Activated naive CD8-positive, alpha-beta T cell treated with anti-CD3 and anti-CD28 coated beads for 36 hours (primary cell): Measurements from ENCODE around the gene SGO2. TPM values are rescaled to one million over a fixed set of nuclear protein-coding genes. Genes with fewer than 3 reads are reported as not detected.
"Not testable (repeated sequence)": the region's sequence is repeated elsewhere in the genome, so short reads cannot be mapped to it uniquely, and the experiment has no call there.

ENCODE experiments used
- DNase-seq: peaks from one replicate; pipeline ENCODE4 v3.0.0; 2021
- H3K27ac Mint-ChIP-seq: one replicate; pipeline ENCODE4 v1.8.0; 2022; ENCODE audit warnings: mild to moderate bottlenecking, moderate library complexity, mixed read lengths
- H3K27me3 Mint-ChIP-seq: one replicate; pipeline ENCODE4 v1.8.0; 2022; ENCODE audit warnings: mild to moderate bottlenecking, mixed read lengths
- H3K36me3 Mint-ChIP-seq: one replicate; pipeline ENCODE4 v1.8.0; 2021; ENCODE audit warnings: mild to moderate bottlenecking, mixed read lengths
- H3K4me1 Mint-ChIP-seq: one replicate; pipeline ENCODE4 v1.8.0; 2021; ENCODE audit warnings: mixed read lengths
- H3K4me3 Mint-ChIP-seq: one replicate; pipeline ENCODE4 v1.8.0; 2022; ENCODE audit warnings: mild to moderate bottlenecking, moderate library complexity, mixed read lengths
- H3K9me3 Mint-ChIP-seq: one replicate; pipeline ENCODE4 v1.8.0; 2022; ENCODE audit warnings: mixed read lengths
- total RNA-seq, 2 experiments: library from RNA; stranded (reverse); gene quantifications; one replicate each; pipeline ENCODE4 v1.2.3, GENCODE V29; 2021

Gene SGO2
- total RNA-seq, 2 experiments from 2014 or later = 36.9 to 37.6 TPM

- no peak overlapping the region for H3K27ac Mint-ChIP-seq
- peaks cover 24% of the 10 kb centered on the region for H3K4me1 Mint-ChIP-seq
- peaks cover 18% of the 10 kb centered on the region for H3K36me3 Mint-ChIP-seq
- no peaks in the 10 kb centered on the region for H3K27me3 Mint-ChIP-seq
- DNase-seq = no peak
- H3K9me3 Mint-ChIP-seq = peaks cover 2% of the 10 kb centered on the region
- H3K4me3 Mint-ChIP-seq = no peak overlapping the region
These were observed 19.3 kb upstream of the SGO2 start for GRCh38 chr2:200506679-200507078.

- Mint-ChIP-seq H3K4me3 (no peak overlapping the region), H3K36me3 (peaks cover 15% of the 10 kb centered on the region), H3K4me1 (peaks cover 24% of the 10 kb centered on the region), H3K27ac (no peak overlapping the region), H3K27me3 (no peaks in the 10 kb centered on the region), H3K9me3 (peaks cover 2% of the 10 kb centered on the region)
- DNase-seq = no peak
These were observed 18.8 kb upstream of the SGO2 start for GRCh38 chr2:200507179-200507578.

- Mint-ChIP-seq H3K4me3 (peak overlapping the region; percentile 99), H3K9me3 (no peaks in the 10 kb centered on the region), H3K36me3 (peaks cover 7% of the 10 kb centered on the region), H3K4me1 (peaks cover 24% of the 10 kb centered on the region), H3K27ac (peak overlapping the region; percentile 90), H3K27me3 (no peaks in the 10 kb centered on the region)
- DNase-seq = peak; percentile 6
These were observed 16.8 kb upstream of the SGO2 start for GRCh38 chr2:200509235-200509611.

GRCh38 chr2:200509612-200510433, 16.2 kb upstream of the SGO2 start, which contains the start of gene KCTD18:
TSS of gene KCTD18 (minus strand) at chr2:200510068. CDS start at chr2:200507016, 3,052 bp downstream.
- Mint-ChIP-seq H3K27ac (peak within 1 kb of the TSS; percentile 90), H3K36me3 (peaks cover 7% of the 10 kb centered on the region), H3K4me3 (peak within 1 kb of the TSS; percentile 99), H3K4me1 (peaks cover 29% of the 10 kb centered on the region), H3K27me3 (no peaks in the 10 kb centered on the region), H3K9me3 (no peaks in the 10 kb centered on the region)
- DNase-seq = peak; percentile 92

- Mint-ChIP-seq H3K4me1 (peaks cover 14% of the 10 kb centered on the region), H3K27ac (no peak overlapping the region), H3K9me3 (peaks cover 6% of the 10 kb centered on the region), H3K27me3 (no peaks in the 10 kb centered on the region), H3K4me3 (no peak overlapping the region), H3K36me3 (peaks cover 2% of the 10 kb centered on the region)
- DNase-seq = no peak
These were observed 10.9 kb upstream of the SGO2 start for GRCh38 chr2:200515155-200515554.

GRCh38 chr2:200523158-200523557, 2.8 kb upstream of the SGO2 start:
- Mint-ChIP-seq H3K36me3 (peaks cover 3% of the 10 kb centered on the region), H3K27ac (no peak overlapping the region), H3K9me3 (no peaks in the 10 kb centered on the region), H3K4me3 (no peak overlapping the region), H3K27me3 (no peaks in the 10 kb centered on the region), H3K4me1 (peaks cover 13% of the 10 kb centered on the region)
- no peak for DNase-seq

GRCh38 chr2:200523604-200524003, 2.4 kb upstream of the SGO2 start:
- no peak overlapping the region for H3K27ac Mint-ChIP-seq
- H3K9me3 Mint-ChIP-seq = no peaks in the 10 kb centered on the region
- no peak overlapping the region for H3K4me3 Mint-ChIP-seq
- H3K36me3 Mint-ChIP-seq = peaks cover 3% of the 10 kb centered on the region
- peaks cover 13% of the 10 kb centered on the region for H3K4me1 Mint-ChIP-seq
- DNase-seq = no peak
- H3K27me3 Mint-ChIP-seq = no peaks in the 10 kb centered on the region

- H3K9me3 Mint-ChIP-seq = no peaks in the 10 kb centered on the region
These were observed 941 bp upstream of the SGO2 start for GRCh38 chr2:200525066-200525465.

GRCh38 chr2:200525551-200525881, 491 bp upstream of the SGO2 start:
- H3K4me1 Mint-ChIP-seq = peaks cover 13% of the 10 kb centered on the region
- no peaks in the 10 kb centered on the region for H3K27me3 Mint-ChIP-seq
- H3K4me3 Mint-ChIP-seq = peak overlapping the region; percentile 87
- DNase-seq = no peak
- peak overlapping the region; percentile 67 for H3K27ac Mint-ChIP-seq
- peaks cover 3% of the 10 kb centered on the region for H3K36me3 Mint-ChIP-seq
- no peaks in the 10 kb centered on the region for H3K9me3 Mint-ChIP-seq

More at GRCh38 chr2:200525066-200525465, 941 bp upstream of the SGO2 start:
- no peak for DNase-seq
- Mint-ChIP-seq H3K27me3 (no peaks in the 10 kb centered on the region), H3K36me3 (peaks cover 3% of the 10 kb centered on the region), H3K4me1 (peaks cover 13% of the 10 kb centered on the region), H3K27ac (no peak overlapping the region), H3K4me3 (no peak overlapping the region)

GRCh38 chr2:200528228-200528627, 2.2 kb downstream of the SGO2 start:
- Mint-ChIP-seq H3K4me3 (no peak overlapping the region), H3K27ac (no peak overlapping the region), H3K27me3 (no peaks in the 10 kb centered on the region), H3K36me3 (peaks cover 5% of the 10 kb centered on the region), H3K4me1 (peaks cover 13% of the 10 kb centered on the region), H3K9me3 (no peaks in the 10 kb centered on the region)
- DNase-seq = no peak

GRCh38 chr2:200533754-200534153, 7.7 kb downstream of the SGO2 start:
- H3K27ac Mint-ChIP-seq = no peak overlapping the region
- no peak for DNase-seq
- H3K9me3 Mint-ChIP-seq = no peaks in the 10 kb centered on the region
- no peaks in the 10 kb centered on the region for H3K4me1 Mint-ChIP-seq
- H3K4me3 Mint-ChIP-seq = no peak overlapping the region
- H3K27me3 Mint-ChIP-seq = no peaks in the 10 kb centered on the region
- peaks cover 8% of the 10 kb centered on the region for H3K36me3 Mint-ChIP-seq

GRCh38 chr2:200534572-200534971, 8.6 kb downstream of the SGO2 start:
- no peak overlapping the region for H3K27ac Mint-ChIP-seq
- H3K9me3 Mint-ChIP-seq = no peaks in the 10 kb centered on the region
- no peak for DNase-seq
- no peaks in the 10 kb centered on the region for H3K27me3 Mint-ChIP-seq
- H3K4me1 Mint-ChIP-seq = no peaks in the 10 kb centered on the region
- peaks cover 10% of the 10 kb centered on the region for H3K36me3 Mint-ChIP-seq
- H3K4me3 Mint-ChIP-seq = no peak overlapping the region

- Mint-ChIP-seq H3K4me1 (no peaks in the 10 kb centered on the region), H3K27ac (no peak overlapping the region), H3K9me3 (no peaks in the 10 kb centered on the region), H3K36me3 (peaks cover 34% of the 10 kb centered on the region), H3K27me3 (no peaks in the 10 kb centered on the region), H3K4me3 (no peak overlapping the region)
- no peak for DNase-seq
These were observed 12.1 kb downstream of the SGO2 start for GRCh38 chr2:200538139-200538538.

- no peak overlapping the region for H3K27ac Mint-ChIP-seq
- peaks cover 54% of the 10 kb centered on the region for H3K36me3 Mint-ChIP-seq
- no peaks in the 10 kb centered on the region for H3K9me3 Mint-ChIP-seq
- no peaks in the 10 kb centered on the region for H3K4me1 Mint-ChIP-seq
- no peaks in the 10 kb centered on the region for H3K27me3 Mint-ChIP-seq
- no peak overlapping the region for H3K4me3 Mint-ChIP-seq
- no peak for DNase-seq
These were observed 14.8 kb downstream of the SGO2 start for GRCh38 chr2:200540793-200541192.

GRCh38 chr2:200566596-200566995, 40.6 kb downstream of the SGO2 start:
- H3K4me1 Mint-ChIP-seq, H3K9me3 Mint-ChIP-seq, H3K27ac Mint-ChIP-seq, H3K27me3 Mint-ChIP-seq, H3K4me3 Mint-ChIP-seq, DNase-seq: not testable (repeated sequence)
- peaks cover 47% of the 10 kb centered on the region for H3K36me3 Mint-ChIP-seq

- Mint-ChIP-seq H3K36me3 (peaks cover 37% of the 10 kb centered on the region), H3K27ac (no peak overlapping the region), H3K9me3 (peaks cover 4% of the 10 kb centered on the region), H3K27me3 (no peaks in the 10 kb centered on the region), H3K4me3 (no peak overlapping the region), H3K4me1 (no peaks in the 10 kb centered on the region)
- DNase-seq = no peak
These were observed 41.9 kb downstream of the SGO2 start for GRCh38 chr2:200567932-200568331.
